A549 (cell line): ENCODE results near the gene SEMA4D. TPM values are rescaled to one million over a fixed set of nuclear protein-coding genes. Genes with fewer than 3 reads are reported as not detected.

Experiments
- ATAC-seq, 2 experiments: fragments of 200-7000 bp in 1 of 2; fragments of >200 bp in 1 of 2; cut with Nextera tagmentation in 1 of 2; cut with Tn5 transposase in 1 of 2; 3 replicates each; pipeline versions ENCODE4 v1.8.0 to v1.9.1; 2018 to 2020; ENCODE audit warnings: mild to moderate bottlenecking in 1 of 2, moderate library complexity in 1 of 2
- CTCF ChIA-PET: fragments of 300-600 bp; sonication (Branson Sonifier 250); formaldehyde crosslinking; extraction: SDS; loops from one replicate; lab custom pipeline; 2021; ENCODE audit warnings: antibody characterized with exemption, inconsistent platforms; lab: Yijun Ruan, JAX
- POLR2A ChIA-PET: fragments of 350-600 bp; formaldehyde crosslinking; extraction: SDS; loops from one replicate; lab custom pipeline; 2021; ENCODE audit warnings: antibody characterized with exemption, inconsistent platforms; lab: Yijun Ruan, JAX
- DNase-seq, 2 experiments: peaks; one replicate each; pipeline versions ENCODE4 v3.0.0 to v3.0.0-alpha.2; 2011 to 2016; ENCODE audit warnings: low read depth in 1 of 2, low spot score in 1 of 2
- FAIRE-seq: peaks from 2 replicates; lab custom pipeline; 2011; peaks lifted over from hg19 to GRCh38; lab: Jason Lieb, UNC
- H3K27ac ChIP-seq, 2 experiments: fragments of >200 bp; sonication (Bioruptor Twin); formaldehyde crosslinking; 3 replicates each; pipeline ENCODE4 v1.5.1; 2016 to 2017
- H3K4me1 ChIP-seq: fragments of >200 bp; sonication (Bioruptor Twin); formaldehyde crosslinking; 3 replicates; pipeline ENCODE4 v1.6.1; 2016
- H3K4me2 ChIP-seq: fragments of >200 bp; sonication (Bioruptor Twin); formaldehyde crosslinking; 3 replicates; pipeline ENCODE4 v1.6.1; 2016
- H3K4me3 ChIP-seq: fragments of >200 bp; sonication (Bioruptor Twin); formaldehyde crosslinking; 3 replicates; pipeline ENCODE4 v1.5.1; 2016
- H3K9me3 ChIP-seq: fragments of >200 bp; sonication (Bioruptor Twin); formaldehyde crosslinking; 3 replicates; pipeline ENCODE4 v1.6.1; 2016
- BHLHE40 ChIP-seq: IDR thresholded peaks from 2 replicates; pipeline ENCODE4 v1.6.1; 2012; ENCODE audit warnings: low read depth, low read length, inconsistent platforms
- CBX2 ChIP-seq: fragments of 200-600 bp; sonication (generic); IDR thresholded peaks from 2 replicates; pipeline ENCODE4 v1.6.1; 2016; ENCODE audit warnings: low read depth, mild to moderate bottlenecking, borderline replicate concordance
- CHD2 ChIP-seq: fragments of 150-350 bp; IDR thresholded peaks from 2 replicates; pipeline ENCODE4 v1.6.1; 2014; ENCODE audit warnings: low read length; ENCODE audit not compliant: partially characterized antibody
- CHD4 ChIP-seq: fragments of 200-600 bp; sonication (generic); IDR thresholded peaks from 2 replicates; pipeline ENCODE4 v1.6.1; 2016; ENCODE audit warnings: antibody characterized with exemption, mild to moderate bottlenecking, borderline replicate concordance
- EHF ChIP-seq: fragments of 250-450 bp; sonication (Bioruptor Pico); IDR thresholded peaks from 2 replicates; pipeline ENCODE4 v1.5.0; 2020; ENCODE audit warnings: mild to moderate bottlenecking
- FOSB ChIP-seq: fragments of 250-450 bp; sonication (Bioruptor Pico); IDR thresholded peaks from 2 replicates; pipeline ENCODE4 v1.5.0; 2020; ENCODE audit warnings: mild to moderate bottlenecking, moderate library complexity
- HDAC2 ChIP-seq: fragments of 200-600 bp; sonication (generic); IDR thresholded peaks from 2 replicates; pipeline ENCODE4 v1.6.1; 2016
- HEYL ChIP-seq: fragments of 250-450 bp; sonication (Bioruptor Pico); IDR thresholded peaks from 2 replicates; pipeline ENCODE4 v1.8.0; 2021; ENCODE audit warnings: mild to moderate bottlenecking, moderate library complexity
- HOXA7 ChIP-seq: fragments of 250-450 bp; sonication (Bioruptor Pico); IDR thresholded peaks from 2 replicates; pipeline ENCODE4 v1.5.0; 2020; ENCODE audit warnings: mild to moderate bottlenecking, moderate library complexity
- HOXB13 ChIP-seq: fragments of 250-450 bp; sonication (Bioruptor Pico); IDR thresholded peaks from 2 replicates; pipeline ENCODE4 v1.5.0; 2020; ENCODE audit warnings: low read depth, mild to moderate bottlenecking, moderate library complexity
- HOXB5 ChIP-seq: fragments of 250-450 bp; sonication (Bioruptor Pico); IDR thresholded peaks from 2 replicates; pipeline ENCODE4 v1.5.0; 2020; ENCODE audit warnings: mild to moderate bottlenecking, moderate library complexity
- KDM5A ChIP-seq: fragments of 200-600 bp; sonication (generic); IDR thresholded peaks from 2 replicates; pipeline ENCODE4 v1.6.1; 2016; ENCODE audit warnings: antibody characterized with exemption, mild to moderate bottlenecking
- MAFK ChIP-seq: fragments of 450-650 bp; IDR thresholded peaks from 2 replicates; pipeline ENCODE4 v1.6.1; 2014; ENCODE audit not compliant: partially characterized antibody
- NR3C1 ChIP-seq: fragments of >200 bp; sonication (Bioruptor Twin); formaldehyde crosslinking; IDR thresholded peaks from 3 replicates; pipeline ENCODE4 v1.6.1; 2017
- PHF8 ChIP-seq: fragments of 200-600 bp; sonication (generic); IDR thresholded peaks from 2 replicates; pipeline ENCODE4 v1.6.1; 2016; ENCODE audit warnings: low read depth, mild to moderate bottlenecking, antibody characterized with exemption, moderate library complexity, borderline replicate concordance
- POLR2AphosphoS2 ChIP-seq: conservative IDR thresholded peaks from 2 replicates; pipeline ENCODE4 v1.6.1; 2012; ENCODE audit warnings: low read length, improper control_type of control experiment, inconsistent platforms
- RAD21 ChIP-seq, 2 experiments: fragments of >200 bp in 1 of 2; sonication (Bioruptor Twin) in 1 of 2; formaldehyde crosslinking in 1 of 2; IDR thresholded peaks in 1 of 2; conservative IDR thresholded peaks in 1 of 2; 2 replicates in 1 of 2; 3 replicates in 1 of 2; pipeline ENCODE4 v1.6.1; 2012 to 2018; ENCODE audit warnings: inconsistent platforms in 1 of 2
- SMC3 ChIP-seq: fragments of >200 bp; sonication (Bioruptor Twin); formaldehyde crosslinking; IDR thresholded peaks from 3 replicates; pipeline ENCODE4 v1.6.1; 2018; ENCODE audit warnings: inconsistent platforms
- TFCP2L1 ChIP-seq: fragments of 250-450 bp; sonication (Bioruptor Pico); IDR thresholded peaks from 2 replicates; pipeline ENCODE4 v1.5.0; 2021; ENCODE audit warnings: mild to moderate bottlenecking
- TP53 ChIP-seq: fragments of 250-450 bp; sonication (Bioruptor Pico); IDR thresholded peaks from 2 replicates; pipeline ENCODE4 v1.5.0; 2021; ENCODE audit warnings: mild to moderate bottlenecking, moderate library complexity
- ZFP36 ChIP-seq: fragments of 450-650 bp; IDR thresholded peaks from 2 replicates; pipeline ENCODE4 v1.6.1; 2014; ENCODE audit warnings: borderline replicate concordance; ENCODE audit not compliant: partially characterized antibody
- WGBS: methylation state at CpG from one replicate; pipeline ENCODE4 v1.1.6; 2017; ENCODE audit errors: missing lambda C conversion rate; 5-methylcytosine and 5-hydroxymethylcytosine counted together
- polyA plus RNA-seq, 4 experiments: library from polyadenylated mRNA; depleted of rRNA in 3 of 4; stranded (reverse); fragments of >200 nt; fragmentation: RNase III in 1 of 4; extraction: RNeasy Plus Mini Kit Qiagen cat#74134 plus additional on column Dnase treatment in 1 of 4; gene quantifications; 2 replicates in 3 of 4; 3 replicates in 1 of 4; pipeline ENCODE4 v1.2.3, GENCODE V29; 2011 to 2017
- TF ChIP-seq, protein P1 (sequence below): fragments of 150-350 bp; IDR thresholded peaks from 2 replicates; pipeline ENCODE4 v1.6.1; 2014; ENCODE audit warnings: low read depth, mild to moderate bottlenecking, low read length
- TF ChIP-seq, protein P2 (sequence below): IDR thresholded peaks from 2 replicates; pipeline ENCODE4 v1.6.1; 2012
- TF ChIP-seq, protein P3 (sequence below): IDR thresholded peaks from 2 replicates; pipeline ENCODE4 v1.6.1; 2012; ENCODE audit warnings: low read depth, borderline replicate concordance
- TF ChIP-seq, protein P4 (sequence below): fragments of 250-450 bp; sonication (Bioruptor Pico); IDR thresholded peaks from 2 replicates; pipeline ENCODE4 v1.5.0; 2021; ENCODE audit warnings: mild to moderate bottlenecking, moderate library complexity, borderline replicate concordance
- TF ChIP-seq, protein P5 (sequence below): fragments of >200 bp; sonication (Bioruptor Twin); formaldehyde crosslinking; IDR thresholded peaks from 3 replicates; pipeline ENCODE4 v1.6.1; 2016
- TF ChIP-seq, protein P6 (sequence below): fragments of >200 bp; sonication (Bioruptor Twin); formaldehyde crosslinking; IDR thresholded peaks from 3 replicates; pipeline ENCODE4 v1.5.1; 2016
- TF ChIP-seq, protein P7 (sequence below): fragments of 450-650 bp; IDR thresholded peaks from 2 replicates; pipeline ENCODE4 v1.6.1; 2014; ENCODE audit warnings: antibody characterized with exemption

SEMA4D gene
- polyA plus RNA-seq, 2 of the 4 experiments (the other 2 are of a cell fraction) = 5.3 to 7.2 TPM

DNA sequence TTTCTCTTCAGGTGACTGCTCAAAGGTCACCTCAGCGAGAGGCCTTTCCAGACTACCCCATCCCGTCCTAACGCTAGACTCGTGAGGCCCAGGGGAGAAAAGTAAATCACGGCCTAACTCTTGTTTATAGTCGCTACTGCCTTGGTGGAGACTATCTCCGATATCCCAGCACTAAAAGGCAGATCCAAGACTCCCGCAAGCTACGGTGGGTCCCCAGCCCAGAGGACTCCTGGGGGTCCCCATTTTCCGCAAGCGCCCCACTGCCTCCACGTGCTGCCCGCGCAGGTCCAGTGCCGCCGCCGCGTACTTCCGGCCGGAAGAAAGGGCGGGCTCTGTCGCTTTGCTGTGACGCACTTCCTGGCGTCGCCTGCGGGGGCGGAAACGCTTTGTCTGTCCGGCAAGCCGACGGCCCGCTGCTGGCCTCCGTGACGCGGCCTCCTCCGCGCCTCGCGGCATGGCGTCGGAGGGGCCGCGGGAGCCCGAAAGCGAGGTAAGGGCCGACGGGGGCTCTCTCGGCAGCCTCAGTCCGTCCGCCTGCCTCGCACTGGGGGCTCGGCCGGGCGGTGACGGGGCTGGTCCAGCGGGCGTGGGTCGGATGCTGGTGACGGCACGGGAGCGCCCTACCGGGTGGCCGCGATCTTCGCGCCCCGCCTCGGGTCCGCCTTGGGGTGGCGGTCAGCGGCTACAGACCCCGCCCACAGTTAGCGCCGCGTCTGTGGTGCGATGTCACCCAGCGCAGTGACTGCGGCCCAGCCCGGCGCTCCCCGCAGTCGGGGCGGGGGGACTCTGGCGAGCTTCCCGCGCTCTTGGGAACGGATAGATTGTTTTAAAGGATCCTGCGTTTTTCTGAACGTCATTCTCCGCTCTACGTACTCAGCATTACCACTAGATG lies 179.5 kb downstream of the SEMA4D start, which contains the start of gene SECISBP2 (continued):
- TF ChIP-seq, protein P1, sequence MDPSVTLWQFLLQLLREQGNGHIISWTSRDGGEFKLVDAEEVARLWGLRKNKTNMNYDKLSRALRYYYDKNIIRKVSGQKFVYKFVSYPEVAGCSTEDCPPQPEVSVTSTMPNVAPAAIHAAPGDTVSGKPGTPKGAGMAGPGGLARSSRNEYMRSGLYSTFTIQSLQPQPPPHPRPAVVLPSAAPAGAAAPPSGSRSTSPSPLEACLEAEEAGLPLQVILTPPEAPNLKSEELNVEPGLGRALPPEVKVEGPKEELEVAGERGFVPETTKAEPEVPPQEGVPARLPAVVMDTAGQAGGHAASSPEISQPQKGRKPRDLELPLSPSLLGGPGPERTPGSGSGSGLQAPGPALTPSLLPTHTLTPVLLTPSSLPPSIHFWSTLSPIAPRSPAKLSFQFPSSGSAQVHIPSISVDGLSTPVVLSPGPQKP = 0 out of 2 replicates have a peak, but pooled peaks have one; percentile 43
- TF ChIP-seq CHD4 = no peak
- 0 out of 2 replicates have a peak, but pooled peaks have one; percentile 20 for TF ChIP-seq BHLHE40
- peak; percentile 97 for TF ChIP-seq EHF (CRISPR knock-in tag)
- TF ChIP-seq POLR2AphosphoS2 = peak; percentile 78
- TF ChIP-seq, protein P2, sequence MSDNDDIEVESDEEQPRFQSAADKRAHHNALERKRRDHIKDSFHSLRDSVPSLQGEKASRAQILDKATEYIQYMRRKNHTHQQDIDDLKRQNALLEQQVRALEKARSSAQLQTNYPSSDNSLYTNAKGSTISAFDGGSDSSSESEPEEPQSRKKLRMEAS = peak; percentile 100
- TF ChIP-seq, protein P3, sequence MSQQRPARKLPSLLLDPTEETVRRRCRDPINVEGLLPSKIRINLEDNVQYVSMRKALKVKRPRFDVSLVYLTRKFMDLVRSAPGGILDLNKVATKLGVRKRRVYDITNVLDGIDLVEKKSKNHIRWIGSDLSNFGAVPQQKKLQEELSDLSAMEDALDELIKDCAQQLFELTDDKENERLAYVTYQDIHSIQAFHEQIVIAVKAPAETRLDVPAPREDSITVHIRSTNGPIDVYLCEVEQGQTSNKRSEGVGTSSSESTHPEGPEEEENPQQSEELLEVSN = peak; percentile 96
- TF ChIP-seq KDM5A = 0 out of 2 replicates have a peak, but pooled peaks have one; percentile 42
- TF ChIP-seq HOXB5 (CRISPR knock-in tag) = peak; percentile 94
- TF ChIP-seq RAD21 (conservative IDR thresholded peaks at IDR 0.05 in 1 of 2, IDR thresholded peaks at IDR 0.05 in 1 of 2) = peak in 1 of 2 experiments; percentile 41; a peak in 4 of 5 replicates
- TF ChIP-seq, protein P4, sequence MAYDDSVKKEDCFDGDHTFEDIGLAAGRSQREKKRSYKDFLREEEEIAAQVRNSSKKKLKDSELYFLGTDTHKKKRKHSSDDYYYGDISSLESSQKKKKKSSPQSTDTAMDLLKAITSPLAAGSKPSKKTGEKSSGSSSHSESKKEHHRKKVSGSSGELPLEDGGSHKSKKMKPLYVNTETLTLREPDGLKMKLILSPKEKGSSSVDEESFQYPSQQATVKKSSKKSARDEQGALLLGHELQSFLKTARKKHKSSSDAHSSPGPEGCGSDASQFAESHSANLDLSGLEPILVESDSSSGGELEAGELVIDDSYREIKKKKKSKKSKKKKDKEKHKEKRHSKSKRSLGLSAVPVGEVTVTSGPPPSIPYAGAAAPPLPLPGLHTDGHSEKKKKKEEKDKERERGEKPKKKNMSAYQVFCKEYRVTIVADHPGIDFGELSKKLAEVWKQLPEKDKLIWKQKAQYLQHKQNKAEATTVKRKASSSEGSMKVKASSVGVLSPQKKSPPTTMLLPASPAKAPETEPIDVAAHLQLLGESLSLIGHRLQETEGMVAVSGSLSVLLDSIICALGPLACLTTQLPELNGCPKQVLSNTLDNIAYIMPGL = peak; percentile 42; the same call in 1 of the 2 replicates
- peak; percentile 96 for TF ChIP-seq TFCP2L1 (CRISPR knock-in tag)
- TF ChIP-seq HEYL (CRISPR knock-in tag) = peak; percentile 89; the same call in 1 of the 2 replicates
- peak; percentile 98 for TF ChIP-seq HOXB13 (CRISPR knock-in tag)
- TF ChIP-seq HDAC2 = no peak

DNA sequence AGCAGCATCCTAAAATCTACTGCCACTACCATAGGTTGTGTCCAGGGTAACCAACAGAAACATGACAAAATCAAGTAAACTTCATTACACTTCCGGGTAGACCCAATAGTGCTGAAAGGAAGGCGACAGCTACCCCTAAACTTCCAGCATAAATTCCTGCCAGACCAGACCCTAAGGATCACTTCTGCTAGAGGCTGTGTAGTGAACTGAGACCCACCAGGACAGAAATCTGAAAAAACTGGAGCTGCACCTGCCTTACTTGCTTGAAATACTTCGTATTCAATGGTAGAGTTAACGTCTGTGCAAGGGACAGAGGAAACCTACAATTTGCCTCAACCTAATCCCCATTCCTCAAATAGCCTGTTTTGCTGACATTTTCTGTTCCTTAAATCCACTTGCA lies 180.6 kb downstream of the SEMA4D start:
- WGBS = 82% methylated on average over 4 of the region's 4 CpGs
- FAIRE-seq (no peak), DNase-seq (no peak), ATAC-seq (no peak)
- POLR2A ChIA-PET = no interaction called here
- peak overlapping the region; percentile 96 to 98 for H3K27ac ChIP-seq
- CTCF ChIA-PET = no interaction called here
- H3K4me1 ChIP-seq = peaks cover 56% of the 10 kb centered on the region
- H3K4me2 ChIP-seq = peak overlapping the region; percentile 96
- H3K9me3 ChIP-seq = no peaks in the 10 kb centered on the region
- peak overlapping the region; percentile 55; the same call in 2 of the 3 replicates for H3K4me3 ChIP-seq
- TF ChIP-seq, protein P5, sequence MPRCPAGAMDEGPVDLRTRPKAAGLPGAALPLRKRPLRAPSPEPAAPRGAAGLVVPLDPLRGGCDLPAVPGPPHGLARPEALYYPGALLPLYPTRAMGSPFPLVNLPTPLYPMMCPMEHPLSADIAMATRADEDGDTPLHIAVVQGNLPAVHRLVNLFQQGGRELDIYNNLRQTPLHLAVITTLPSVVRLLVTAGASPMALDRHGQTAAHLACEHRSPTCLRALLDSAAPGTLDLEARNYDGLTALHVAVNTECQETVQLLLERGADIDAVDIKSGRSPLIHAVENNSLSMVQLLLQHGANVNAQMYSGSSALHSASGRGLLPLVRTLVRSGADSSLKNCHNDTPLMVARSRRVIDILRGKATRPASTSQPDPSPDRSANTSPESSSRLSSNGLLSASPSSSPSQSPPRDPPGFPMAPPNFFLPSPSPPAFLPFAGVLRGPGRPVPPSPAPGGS = no peak
- TF ChIP-seq, protein P6, sequence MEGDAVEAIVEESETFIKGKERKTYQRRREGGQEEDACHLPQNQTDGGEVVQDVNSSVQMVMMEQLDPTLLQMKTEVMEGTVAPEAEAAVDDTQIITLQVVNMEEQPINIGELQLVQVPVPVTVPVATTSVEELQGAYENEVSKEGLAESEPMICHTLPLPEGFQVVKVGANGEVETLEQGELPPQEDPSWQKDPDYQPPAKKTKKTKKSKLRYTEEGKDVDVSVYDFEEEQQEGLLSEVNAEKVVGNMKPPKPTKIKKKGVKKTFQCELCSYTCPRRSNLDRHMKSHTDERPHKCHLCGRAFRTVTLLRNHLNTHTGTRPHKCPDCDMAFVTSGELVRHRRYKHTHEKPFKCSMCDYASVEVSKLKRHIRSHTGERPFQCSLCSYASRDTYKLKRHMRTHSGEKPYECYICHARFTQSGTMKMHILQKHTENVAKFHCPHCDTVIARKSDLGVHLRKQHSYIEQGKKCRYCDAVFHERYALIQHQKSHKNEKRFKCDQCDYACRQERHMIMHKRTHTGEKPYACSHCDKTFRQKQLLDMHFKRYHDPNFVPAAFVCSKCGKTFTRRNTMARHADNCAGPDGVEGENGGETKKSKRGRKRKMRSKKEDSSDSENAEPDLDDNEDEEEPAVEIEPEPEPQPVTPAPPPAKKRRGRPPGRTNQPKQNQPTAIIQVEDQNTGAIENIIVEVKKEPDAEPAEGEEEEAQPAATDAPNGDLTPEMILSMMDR = no peak
- peak; percentile 86 for TF ChIP-seq TP53
- no peak for TF ChIP-seq PHF8
- TF ChIP-seq MAFK = no peak
- TF ChIP-seq, protein P7, sequence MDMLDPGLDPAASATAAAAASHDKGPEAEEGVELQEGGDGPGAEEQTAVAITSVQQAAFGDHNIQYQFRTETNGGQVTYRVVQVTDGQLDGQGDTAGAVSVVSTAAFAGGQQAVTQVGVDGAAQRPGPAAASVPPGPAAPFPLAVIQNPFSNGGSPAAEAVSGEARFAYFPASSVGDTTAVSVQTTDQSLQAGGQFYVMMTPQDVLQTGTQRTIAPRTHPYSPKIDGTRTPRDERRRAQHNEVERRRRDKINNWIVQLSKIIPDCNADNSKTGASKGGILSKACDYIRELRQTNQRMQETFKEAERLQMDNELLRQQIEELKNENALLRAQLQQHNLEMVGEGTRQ = no peak
- TF ChIP-seq HEYL (CRISPR knock-in tag) = no peak
- no peak for TF ChIP-seq CBX2
- TF ChIP-seq POLR2AphosphoS2 = peak; percentile 84; the same call in 1 of the 2 replicates
- no peak for TF ChIP-seq HOXB13 (CRISPR knock-in tag)
- no peak for TF ChIP-seq CHD4
- TF ChIP-seq RAD21 (conservative IDR thresholded peaks at IDR 0.05 in 1 of 2, IDR thresholded peaks at IDR 0.05 in 1 of 2) = no peak
- TF ChIP-seq TFCP2L1 (CRISPR knock-in tag) = peak; percentile 75
- peak; percentile 72; the same call in 1 of the 2 replicates for TF ChIP-seq HOXA7
- no peak for TF ChIP-seq NR3C1
- no peak for TF ChIP-seq ZFP36
- no peak for TF ChIP-seq SMC3
- TF ChIP-seq FOSB = peak; percentile 43; the same call in 1 of the 2 replicates
- TF ChIP-seq CHD2 = no peak
